A549 (cell line): ENCODE results near the gene STARD13. TPM values are rescaled to one million over a fixed set of nuclear protein-coding genes. Genes with fewer than 3 reads are reported as not detected.
"Not testable (repeated sequence)": the region's sequence is repeated elsewhere in the genome, so short reads cannot be mapped to it uniquely, and the experiment has no call there.

Experiments used
- ATAC-seq, 2 experiments: fragments of 200-7000 bp in 1 of 2; fragments of >200 bp in 1 of 2; cut with Nextera tagmentation in 1 of 2; cut with Tn5 transposase in 1 of 2; 3 replicates each; pipeline versions ENCODE4 v1.8.0 to v1.9.1; 2018 to 2020; ENCODE audit warnings: mild to moderate bottlenecking in 1 of 2, moderate library complexity in 1 of 2
- CTCF ChIA-PET: fragments of 300-600 bp; sonication (Branson Sonifier 250); formaldehyde crosslinking; extraction: SDS; loops from one replicate; lab custom pipeline; 2021; ENCODE audit warnings: antibody characterized with exemption, inconsistent platforms; lab: Yijun Ruan, JAX
- POLR2A ChIA-PET: fragments of 350-600 bp; formaldehyde crosslinking; extraction: SDS; loops from one replicate; lab custom pipeline; 2021; ENCODE audit warnings: antibody characterized with exemption, inconsistent platforms; lab: Yijun Ruan, JAX
- DNase-seq, 2 experiments: peaks; one replicate each; pipeline versions ENCODE4 v3.0.0 to v3.0.0-alpha.2; 2011 to 2016; ENCODE audit warnings: low read depth in 1 of 2, low spot score in 1 of 2
- FAIRE-seq: peaks from 2 replicates; lab custom pipeline; 2011; peaks lifted over from hg19 to GRCh38; lab: Jason Lieb, UNC
- H3K27ac ChIP-seq, 2 experiments: fragments of >200 bp; sonication (Bioruptor Twin); formaldehyde crosslinking; 3 replicates each; pipeline ENCODE4 v1.5.1; 2016 to 2017
- H3K4me1 ChIP-seq: fragments of >200 bp; sonication (Bioruptor Twin); formaldehyde crosslinking; 3 replicates; pipeline ENCODE4 v1.6.1; 2016
- H3K4me2 ChIP-seq: fragments of >200 bp; sonication (Bioruptor Twin); formaldehyde crosslinking; 3 replicates; pipeline ENCODE4 v1.6.1; 2016
- H3K4me3 ChIP-seq: fragments of >200 bp; sonication (Bioruptor Twin); formaldehyde crosslinking; 3 replicates; pipeline ENCODE4 v1.5.1; 2016
- H3K9me3 ChIP-seq: fragments of >200 bp; sonication (Bioruptor Twin); formaldehyde crosslinking; 3 replicates; pipeline ENCODE4 v1.6.1; 2016
- CBX8 ChIP-seq: fragments of 200-600 bp; sonication (generic); IDR thresholded peaks from 2 replicates; pipeline ENCODE4 v1.6.1; 2016
- CHD2 ChIP-seq: fragments of 150-350 bp; IDR thresholded peaks from 2 replicates; pipeline ENCODE4 v1.6.1; 2014; ENCODE audit warnings: low read length; ENCODE audit not compliant: partially characterized antibody
- CTCF ChIP-seq: fragments of >200 bp; sonication (Bioruptor Twin); formaldehyde crosslinking; IDR thresholded peaks from 3 replicates; pipeline ENCODE4 v1.5.1; 2016
- EHF ChIP-seq: fragments of 250-450 bp; sonication (Bioruptor Pico); IDR thresholded peaks from 2 replicates; pipeline ENCODE4 v1.5.0; 2020; ENCODE audit warnings: mild to moderate bottlenecking
- EHMT2 ChIP-seq: fragments of 200-600 bp; sonication (generic); IDR thresholded peaks from 2 replicates; pipeline ENCODE4 v1.6.1; 2016; ENCODE audit warnings: antibody characterized with exemption, low read depth, mild to moderate bottlenecking, moderate library complexity
- EP300 ChIP-seq, 2 experiments: fragments of >200 bp; sonication (Bioruptor Twin); formaldehyde crosslinking; IDR thresholded peaks; 2 replicates in 1 of 2; 3 replicates in 1 of 2; pipeline ENCODE4 v1.6.1; 2016 to 2017
- ESRRA ChIP-seq: fragments of 150-350 bp; IDR thresholded peaks from 2 replicates; pipeline ENCODE4 v1.6.1; 2014; ENCODE audit warnings: mild to moderate bottlenecking, low read length, borderline replicate concordance
- FOSL2 ChIP-seq, 2 experiments: fragments of 450-650 bp in 1 of 2; fragments of >200 bp in 1 of 2; sonication (Bioruptor Twin) in 1 of 2; formaldehyde crosslinking; IDR thresholded peaks; 2 replicates each; pipeline versions ENCODE4 v1.5.0 to v1.6.1; 2016 to 2020; ENCODE audit warnings: mild to moderate bottlenecking in 1 of 2, moderate library complexity in 1 of 2
- HDAC2 ChIP-seq: fragments of 200-600 bp; sonication (generic); IDR thresholded peaks from 2 replicates; pipeline ENCODE4 v1.6.1; 2016
- HEYL ChIP-seq: fragments of 250-450 bp; sonication (Bioruptor Pico); IDR thresholded peaks from 2 replicates; pipeline ENCODE4 v1.8.0; 2021; ENCODE audit warnings: mild to moderate bottlenecking, moderate library complexity
- HOXA7 ChIP-seq: fragments of 250-450 bp; sonication (Bioruptor Pico); IDR thresholded peaks from 2 replicates; pipeline ENCODE4 v1.5.0; 2020; ENCODE audit warnings: mild to moderate bottlenecking, moderate library complexity
- HOXB5 ChIP-seq: fragments of 250-450 bp; sonication (Bioruptor Pico); IDR thresholded peaks from 2 replicates; pipeline ENCODE4 v1.5.0; 2020; ENCODE audit warnings: mild to moderate bottlenecking, moderate library complexity
- JUNB ChIP-seq: fragments of >200 bp; sonication (Bioruptor Twin); formaldehyde crosslinking; IDR thresholded peaks from 2 replicates; pipeline ENCODE4 v1.6.1; 2016
- MAX ChIP-seq: IDR thresholded peaks from 2 replicates; pipeline ENCODE4 v1.6.1; 2012
- NFE2L2 ChIP-seq: fragments of 150-350 bp; conservative IDR thresholded peaks from 2 replicates; pipeline ENCODE4 v1.6.1; 2014; ENCODE audit warnings: low read length
- NR3C1 ChIP-seq: fragments of >200 bp; sonication (Bioruptor Twin); formaldehyde crosslinking; IDR thresholded peaks from 3 replicates; pipeline ENCODE4 v1.6.1; 2017
- PHF8 ChIP-seq: fragments of 200-600 bp; sonication (generic); IDR thresholded peaks from 2 replicates; pipeline ENCODE4 v1.6.1; 2016; ENCODE audit warnings: low read depth, mild to moderate bottlenecking, antibody characterized with exemption, moderate library complexity, borderline replicate concordance
- RAD21 ChIP-seq, 2 experiments: fragments of >200 bp in 1 of 2; sonication (Bioruptor Twin) in 1 of 2; formaldehyde crosslinking in 1 of 2; IDR thresholded peaks in 1 of 2; conservative IDR thresholded peaks in 1 of 2; 2 replicates in 1 of 2; 3 replicates in 1 of 2; pipeline ENCODE4 v1.6.1; 2012 to 2018; ENCODE audit warnings: inconsistent platforms in 1 of 2
- RNF2 ChIP-seq: fragments of 200-600 bp; sonication (generic); IDR thresholded peaks from 2 replicates; pipeline ENCODE4 v1.6.1; 2016; ENCODE audit warnings: low read depth, mild to moderate bottlenecking, antibody characterized with exemption, moderate library complexity, borderline replicate concordance
- TFCP2L1 ChIP-seq: fragments of 250-450 bp; sonication (Bioruptor Pico); IDR thresholded peaks from 2 replicates; pipeline ENCODE4 v1.5.0; 2021; ENCODE audit warnings: mild to moderate bottlenecking
- TP53 ChIP-seq: fragments of 250-450 bp; sonication (Bioruptor Pico); IDR thresholded peaks from 2 replicates; pipeline ENCODE4 v1.5.0; 2021; ENCODE audit warnings: mild to moderate bottlenecking, moderate library complexity
- USF2 ChIP-seq: fragments of 450-650 bp; IDR thresholded peaks from 2 replicates; pipeline ENCODE4 v1.6.1; 2014; ENCODE audit warnings: antibody characterized with exemption
- WGBS: methylation state at CpG from one replicate; pipeline ENCODE4 v1.1.6; 2017; ENCODE audit errors: missing lambda C conversion rate; 5-methylcytosine and 5-hydroxymethylcytosine counted together
- polyA plus RNA-seq, 4 experiments: library from polyadenylated mRNA; depleted of rRNA in 3 of 4; stranded (reverse); fragments of >200 nt; fragmentation: RNase III in 1 of 4; extraction: RNeasy Plus Mini Kit Qiagen cat#74134 plus additional on column Dnase treatment in 1 of 4; gene quantifications; 2 replicates in 3 of 4; 3 replicates in 1 of 4; pipeline ENCODE4 v1.2.3, GENCODE V29; 2011 to 2017

Gene STARD13
- polyA plus RNA-seq, 2 of the 4 experiments (the other 2 are of a cell fraction), result 2.4 to 2.8 TPM

GRCh38 chr13:33244907-33245287 is 40.7 kb downstream of the STARD13 start:
- TF ChIP-seq ESRRA (no peak), HDAC2 (no peak), HOXB5 (CRISPR knock-in tag) (no peak), CTCF (no peak), CHD2 (no peak), HOXA7 (CRISPR knock-in tag) (no peak), USF2 (no peak), EHMT2 (no peak), EHF (no peak), HEYL (CRISPR knock-in tag) (no peak), NR3C1 (no peak)
- no peak for FAIRE-seq
- no peaks in the 10 kb centered on the region for H3K4me1 ChIP-seq
- H3K27ac ChIP-seq, result no peak overlapping the region
- no peak for ATAC-seq
- no peak overlapping the region for H3K4me2 ChIP-seq
- H3K4me3 ChIP-seq, result no peak overlapping the region
- no peak for DNase-seq
- 98% methylated on average over 4 of the region's 4 CpGs for WGBS
- 0 out of 3 replicates have a peak, but pooled peaks cover 1% of the 10 kb centered on the region for H3K9me3 ChIP-seq
- ChIA-PET CTCF (interaction anchor here (1.3 kb wide), 1 partner anchor 8 kb away, joined by 3 read pairs; no protein-coding TSS in a partner anchor), POLR2A (no interaction called here)

- 84% methylated on average over 3 of the region's 3 CpGs for WGBS
- TF ChIP-seq PHF8 (no peak), JUNB (no peak), ESRRA (no peak), CBX8 (no peak), RNF2 (no peak), TFCP2L1 (CRISPR knock-in tag) (no peak)
- 0 out of 3 replicates have a peak, but pooled peaks cover 3% of the 10 kb centered on the region for H3K9me3 ChIP-seq
- no peak overlapping the region for H3K27ac ChIP-seq
- no peak overlapping the region for H3K4me2 ChIP-seq
- no peak for FAIRE-seq
- no peak overlapping the region for H3K4me3 ChIP-seq
- no peak for DNase-seq
- POLR2A ChIA-PET, result no interaction called here
- no peak for ATAC-seq
- H3K4me1 ChIP-seq, result no peaks in the 10 kb centered on the region
- CTCF ChIA-PET, result interaction anchor here (1.3 kb wide), 1 partner anchor 8 kb away, joined by 3 read pairs; no protein-coding TSS in a partner anchor
Measured at GRCh38 chr13:33244210-33244906, 41.2 kb downstream of the STARD13 start.

- WGBS, result 95% methylated on average over 2 of the region's 2 CpGs
- ChIA-PET CTCF (interaction anchor here (0.9 to 1.0 kb wide), 3 partner anchors 15 to 25 kb away, joined by 3 to 5 read pairs (median 3); no protein-coding TSS in a partner anchor), POLR2A (no interaction called here)
- TF ChIP-seq FOSL2 (IDR thresholded peaks at IDR 0.05) (no peak), FOSL2 (CRISPR knock-in tag; IDR thresholded peaks at IDR 0.05) (no peak), NFE2L2 (no peak), EHF (no peak), HEYL (CRISPR knock-in tag) (no peak), EP300 (IDR thresholded peaks at IDR 0.05) (no peak), EHMT2 (no peak), TP53 (no peak), MAX (no peak), RAD21 (conservative IDR thresholded peaks at IDR 0.05 in 1 of 2, IDR thresholded peaks at IDR 0.05 in 1 of 2) (no peak)
- Histone ChIP-seq H3K9me3 (0 out of 3 replicates have a peak, but pooled peaks cover 7% of the 10 kb centered on the region), H3K4me2 (no peak overlapping the region), H3K27ac (no peak overlapping the region), H3K4me3 (no peak overlapping the region), H3K4me1 (no peaks in the 10 kb centered on the region)
- DNase-seq (no peak), ATAC-seq (no peak), FAIRE-seq (no peak)
Measured at GRCh38 chr13:33242984-33243617, 42.5 kb downstream of the STARD13 start.

GRCh38 chr13:33242372-33242771 is 43.2 kb downstream of the STARD13 start:
- POLR2A ChIA-PET, ATAC-seq, DNase-seq, H3K27ac ChIP-seq, H3K9me3 ChIP-seq, H3K4me1 ChIP-seq, FAIRE-seq, H3K4me2 ChIP-seq, H3K4me3 ChIP-seq: not testable (repeated sequence)
- CTCF ChIA-PET, result interaction anchor here (0.9 to 1.0 kb wide), 3 partner anchors 14 to 26 kb away, joined by 3 to 5 read pairs (median 3); no protein-coding TSS in a partner anchor
- 70% methylated on average over 6 of the region's 6 CpGs for WGBS
